Activated CD8-positive, alpha-beta memory T cell treated with anti-CD3 and anti-CD28 coated beads, Interleukin-2, amount 50 U/mL, for 24 hours (primary cell): ENCODE measurements around the gene CLCN4.

Experiments
- DNase-seq: peaks from one replicate; pipeline ENCODE4 v3.0.0-alpha.2; 2020; ENCODE audit errors: extremely low read depth

The CLCN4 gene

DNA sequence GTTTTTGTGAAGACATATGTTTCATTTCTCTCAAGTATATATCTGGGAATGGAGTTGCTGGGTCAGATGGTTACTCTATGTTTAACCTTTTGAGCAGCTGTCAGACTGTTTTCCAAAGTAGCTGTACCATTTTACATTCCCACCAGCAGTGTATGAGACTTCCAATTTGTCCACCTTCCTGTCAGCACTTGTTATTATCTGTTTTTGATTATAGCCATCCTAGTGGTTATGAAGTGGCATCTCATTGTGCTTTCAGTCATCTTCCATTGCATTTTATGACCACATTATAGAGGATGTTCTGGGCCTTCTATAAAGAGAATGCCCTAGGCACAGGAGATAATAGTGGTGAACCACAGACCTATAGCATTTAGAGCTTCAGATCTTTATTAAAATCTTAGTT lies 39.2 kb downstream of the CLCN4 start:
- DNase-seq: no peak

DNA sequence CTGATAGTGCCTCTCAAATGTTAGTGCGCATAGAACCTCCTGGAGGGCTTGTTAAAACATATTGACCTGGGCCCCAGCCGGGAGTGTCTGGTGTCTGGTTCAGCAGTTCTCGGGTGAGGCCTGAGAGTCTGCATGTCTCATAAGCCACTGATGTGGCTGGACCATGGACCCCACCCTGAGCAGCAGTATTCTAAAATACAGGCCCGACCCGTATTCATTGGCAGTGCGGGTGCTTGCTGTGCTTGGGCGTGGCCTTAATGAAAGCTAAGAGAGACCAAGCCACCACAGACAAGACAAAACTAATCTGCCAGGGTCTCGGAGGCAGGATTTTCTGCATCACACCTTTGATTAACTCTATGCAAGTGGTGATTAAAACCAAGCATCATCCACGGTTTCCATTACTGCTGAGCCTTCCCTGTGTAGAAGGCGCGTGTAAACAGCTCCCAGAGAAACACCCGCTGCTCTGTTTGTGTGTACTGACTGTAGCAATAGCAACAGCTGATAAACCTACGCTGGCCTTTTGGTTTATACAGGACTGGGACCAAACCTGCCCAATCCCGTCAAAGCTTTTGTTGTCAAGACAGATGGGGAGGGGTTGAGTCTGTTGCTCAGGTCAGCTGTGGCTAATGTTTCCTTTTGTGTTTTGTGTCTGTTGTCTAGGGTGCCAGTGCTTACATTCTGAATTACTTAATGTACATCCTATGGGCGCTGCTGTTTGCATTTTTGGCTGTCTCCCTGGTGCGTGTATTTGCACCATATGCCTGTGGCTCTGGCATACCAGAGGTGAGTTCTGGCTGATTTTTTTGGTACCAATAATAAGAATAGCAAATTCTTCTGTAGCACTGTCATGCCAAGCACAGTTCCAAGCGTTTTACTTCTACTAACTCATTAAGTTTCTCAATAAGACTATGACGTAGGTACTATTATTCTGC lies 40.8 kb downstream of the CLCN4 start:
- no peak for DNase-seq

DNA sequence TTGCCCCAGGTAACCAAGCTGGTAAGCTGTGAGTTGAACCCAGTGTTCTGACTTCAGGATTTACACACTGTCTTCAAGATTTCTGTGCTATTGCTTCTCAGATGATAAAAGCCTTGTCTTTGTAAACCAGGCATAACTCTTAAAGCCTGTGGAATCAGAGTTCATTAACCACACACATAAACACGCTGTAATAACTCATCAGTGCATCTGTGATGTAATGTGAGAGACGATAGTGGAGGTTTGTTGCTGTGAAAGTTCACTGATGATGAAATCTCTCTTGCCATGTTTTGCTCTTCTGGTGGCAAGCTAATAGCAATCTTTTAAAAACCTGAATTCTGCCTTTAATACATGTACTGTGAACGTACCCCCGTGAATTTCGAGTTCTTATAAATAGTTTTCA lies 41.5 kb downstream of the CLCN4 start:
- DNase-seq: no peak

GRCh38 chrX:10199212-10199611 lies 42.4 kb downstream of the CLCN4 start:
- DNase-seq: no peak

DNA sequence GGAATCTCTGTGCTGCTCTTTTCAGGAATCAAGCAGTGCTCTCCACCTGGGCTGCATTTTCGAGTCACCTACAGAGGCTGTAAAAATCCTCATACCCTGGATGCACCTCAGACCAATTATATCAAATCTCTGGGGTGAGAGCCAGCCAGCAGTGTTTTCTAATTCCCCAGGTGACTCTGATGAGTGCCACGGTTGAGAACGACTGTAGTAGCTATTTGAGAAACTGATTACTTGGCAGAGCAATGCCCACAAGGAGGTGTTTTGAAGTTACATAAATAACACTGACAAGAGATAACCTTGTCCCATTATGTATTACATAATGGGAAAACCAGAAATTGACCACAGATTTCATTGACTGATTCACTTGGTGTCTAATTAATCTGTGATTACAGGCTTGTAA lies 46.8 kb downstream of the CLCN4 start:
- DNase-seq: no peak

DNA sequence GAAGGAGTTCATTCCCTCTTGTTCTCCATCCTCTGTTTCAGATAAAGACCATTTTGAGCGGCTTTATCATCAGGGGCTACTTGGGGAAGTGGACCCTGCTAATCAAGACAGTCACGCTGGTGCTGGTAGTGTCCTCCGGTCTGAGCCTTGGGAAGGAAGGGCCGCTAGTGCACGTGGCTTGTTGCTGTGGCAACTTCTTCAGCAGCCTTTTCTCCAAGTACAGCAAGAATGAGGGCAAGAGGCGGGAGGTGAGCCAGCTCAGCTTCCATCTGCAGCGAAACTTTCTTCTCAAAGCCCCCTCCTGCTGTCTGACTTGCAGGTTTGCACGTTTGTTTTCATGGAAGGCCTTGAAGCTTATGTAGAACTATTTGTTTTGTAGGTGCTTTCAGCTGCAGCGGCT lies 49.5 kb downstream of the CLCN4 start:
- no peak for DNase-seq

DNA sequence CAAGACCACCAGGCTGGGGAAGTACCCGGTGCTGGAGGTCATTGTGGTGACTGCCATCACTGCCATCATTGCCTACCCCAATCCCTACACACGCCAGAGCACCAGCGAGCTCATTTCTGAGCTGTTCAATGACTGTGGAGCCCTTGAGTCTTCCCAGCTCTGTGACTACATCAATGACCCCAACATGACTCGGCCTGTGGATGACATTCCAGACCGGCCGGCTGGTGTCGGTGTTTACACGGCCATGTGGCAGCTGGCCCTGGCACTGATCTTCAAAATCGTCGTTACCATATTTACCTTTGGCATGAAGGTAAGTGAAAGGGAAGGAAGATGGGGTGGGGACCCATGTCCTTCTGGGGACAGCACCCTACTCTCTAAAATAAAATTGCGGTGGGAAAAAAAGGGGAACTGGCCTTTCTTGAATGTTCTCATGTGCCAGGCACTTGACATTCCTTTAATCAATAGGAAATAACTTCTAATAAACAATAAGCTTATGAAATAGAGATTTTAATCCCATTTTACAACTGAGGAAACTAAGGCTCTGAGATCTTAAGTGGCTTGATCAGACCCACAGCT lies 51.6 kb downstream of the CLCN4 start:
- DNase-seq: no peak

DNA sequence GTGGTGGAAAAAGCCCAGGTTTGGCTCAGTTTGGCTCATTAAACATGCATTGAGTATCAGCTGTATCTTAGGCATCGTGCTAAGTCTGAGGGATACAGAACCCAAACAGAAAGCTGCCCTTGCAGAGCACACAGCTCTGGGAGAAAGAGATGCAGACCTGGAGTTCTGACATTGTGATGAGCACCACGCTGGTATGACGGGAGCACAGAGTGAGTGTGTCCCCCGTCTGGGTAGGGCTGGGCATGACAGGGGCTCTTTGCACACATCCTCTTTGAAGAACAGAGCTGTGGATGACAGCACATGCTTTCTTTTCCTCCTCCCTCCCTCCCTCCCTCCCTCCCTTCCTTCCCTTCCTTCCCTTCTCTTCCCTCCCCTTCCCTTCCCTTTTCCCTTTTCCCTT lies 52.2 kb downstream of the CLCN4 start:
- DNase-seq: no peak

DNA sequence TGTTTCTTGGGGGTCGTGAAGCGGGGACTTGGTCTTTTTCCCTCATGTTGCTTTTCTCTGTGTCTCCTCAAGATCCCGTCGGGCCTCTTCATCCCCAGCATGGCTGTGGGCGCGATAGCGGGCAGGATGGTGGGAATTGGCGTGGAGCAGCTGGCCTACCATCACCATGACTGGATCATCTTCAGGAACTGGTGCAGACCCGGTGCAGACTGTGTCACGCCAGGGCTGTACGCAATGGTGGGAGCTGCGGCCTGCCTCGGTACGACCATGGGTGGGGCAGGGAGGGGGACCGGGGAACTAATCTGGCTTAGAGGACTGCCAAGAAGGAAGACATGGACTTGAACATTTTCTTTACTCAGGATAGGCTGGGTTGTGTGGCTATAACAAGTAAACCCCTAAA lies 55.6 kb downstream of the CLCN4 start:
- DNase-seq: no peak

DNA sequence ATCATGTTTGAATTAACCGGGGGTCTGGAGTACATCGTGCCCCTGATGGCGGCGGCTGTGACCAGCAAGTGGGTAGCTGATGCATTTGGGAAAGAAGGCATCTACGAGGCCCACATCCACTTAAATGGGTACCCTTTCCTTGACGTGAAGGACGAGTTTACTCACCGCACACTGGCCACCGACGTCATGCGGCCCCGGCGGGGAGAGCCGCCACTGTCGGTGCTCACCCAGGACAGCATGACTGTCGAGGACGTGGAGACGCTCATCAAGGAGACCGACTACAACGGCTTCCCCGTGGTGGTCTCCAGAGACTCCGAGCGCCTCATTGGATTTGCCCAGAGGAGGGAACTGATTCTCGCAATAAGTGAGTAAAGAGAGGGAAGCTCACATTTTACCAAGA lies 56.9 kb downstream of the CLCN4 start:
- DNase-seq: no peak

DNA sequence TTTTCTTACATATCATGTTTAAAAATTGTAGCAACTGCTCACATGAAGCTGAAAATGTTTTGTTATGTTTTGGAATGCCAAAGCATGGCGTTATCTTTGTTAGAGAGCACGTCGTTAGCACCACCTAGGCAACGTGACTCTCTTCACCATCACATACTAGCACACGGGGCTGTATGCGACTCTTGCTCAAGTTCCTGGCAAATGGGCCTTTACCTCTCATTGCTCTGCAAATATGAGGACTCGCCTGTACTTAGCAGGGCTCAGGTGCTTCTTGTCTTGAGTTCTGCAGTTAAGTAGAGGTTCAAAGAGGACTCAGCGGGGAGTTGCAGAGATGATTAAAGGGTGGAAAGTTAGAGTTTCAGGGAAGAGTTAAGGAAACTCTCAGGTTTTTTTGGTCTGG lies 59.4 kb downstream of the CLCN4 start:
- no peak for DNase-seq

- no peak for DNase-seq
Observed at GRCh38 chrX:10217198-10217597, 60.4 kb downstream of the CLCN4 start.

GRCh38 chrX:10221651-10222050 lies 64.9 kb downstream of the CLCN4 start:
- no peak for DNase-seq

DNA sequence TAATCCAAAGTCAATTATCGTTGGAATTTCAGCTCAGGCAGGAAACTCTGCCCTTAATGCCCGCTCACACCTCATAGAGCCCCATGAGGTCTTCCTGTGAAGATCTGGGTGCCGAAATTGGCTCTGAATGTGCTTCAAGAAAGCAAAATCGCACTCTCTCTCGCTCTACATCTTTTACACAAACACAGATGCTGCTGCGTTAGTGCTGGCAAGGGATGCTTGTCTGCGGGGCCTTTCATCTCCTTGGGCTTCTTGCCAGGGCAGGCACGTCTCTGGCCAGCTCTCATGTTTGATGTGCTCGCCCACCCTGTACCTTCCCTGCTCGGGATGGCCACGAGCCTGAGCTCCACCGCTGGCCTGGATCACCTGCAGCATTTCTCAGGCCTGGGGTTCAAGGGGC lies 66.5 kb downstream of the CLCN4 start:
- DNase-seq: no peak

- no peak for DNase-seq
Observed at GRCh38 chrX:10223781-10224180, 67.0 kb downstream of the CLCN4 start.

DNA sequence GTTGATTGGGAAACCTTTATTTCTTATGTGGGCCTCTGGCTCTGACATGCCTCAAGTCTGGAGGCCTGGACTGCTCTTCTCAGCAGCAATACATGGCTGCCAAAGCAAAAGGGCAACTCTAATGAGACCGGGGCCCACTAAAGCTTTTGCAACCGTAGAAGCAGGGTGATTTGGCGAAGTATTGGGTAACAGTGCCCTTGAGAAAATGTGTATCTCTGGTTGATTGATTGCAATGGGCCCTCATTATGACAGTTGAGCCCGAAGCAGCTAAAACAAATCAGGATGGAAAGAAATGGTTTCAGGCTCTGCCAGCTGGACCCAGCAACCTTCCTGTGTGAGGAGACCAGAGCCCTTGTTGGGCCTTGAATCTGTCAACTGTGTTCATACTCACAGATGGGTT lies 73.4 kb downstream of the CLCN4 start:
- no peak for DNase-seq

DNA sequence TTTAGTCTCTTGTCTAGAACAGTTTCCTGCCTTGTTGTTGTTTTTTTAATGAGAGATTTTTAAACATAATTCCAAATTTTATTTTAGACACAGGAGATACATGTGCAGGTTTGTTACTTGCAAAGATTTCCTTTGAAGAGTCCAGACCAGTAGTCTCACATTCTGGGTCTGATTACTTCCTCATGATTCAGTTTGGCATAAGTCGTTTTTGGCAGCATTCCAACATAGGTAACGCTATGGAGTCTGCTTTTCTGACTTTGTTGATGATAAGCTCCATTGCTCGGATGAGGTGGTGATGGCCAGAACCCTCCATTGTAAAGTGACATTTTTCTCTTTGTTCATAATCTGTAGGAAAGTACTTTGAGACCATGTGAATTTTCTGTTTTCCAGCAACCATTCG lies 74.7 kb downstream of the CLCN4 start:
- DNase-seq: no peak

DNA sequence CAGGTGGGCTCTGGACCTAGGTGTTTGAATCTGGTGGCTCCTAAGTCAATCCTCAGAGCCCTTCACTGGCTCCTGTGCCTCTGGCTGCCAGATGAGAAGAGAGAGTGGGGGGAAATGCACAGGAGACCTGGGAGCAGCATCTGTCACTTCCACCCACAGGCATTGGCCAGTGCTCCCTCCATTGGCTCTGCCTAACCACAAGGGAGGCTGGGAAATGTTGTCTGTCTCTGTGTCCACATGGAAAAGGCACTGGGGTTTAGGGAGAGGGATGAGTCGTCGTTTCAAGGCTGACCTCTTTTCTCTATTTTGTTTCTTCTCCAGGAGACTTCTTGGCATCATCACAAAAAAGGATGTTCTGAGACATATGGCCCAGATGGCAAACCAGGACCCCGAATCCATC lies 76.4 kb downstream of the CLCN4 start:
- DNase-seq: no peak

DNA sequence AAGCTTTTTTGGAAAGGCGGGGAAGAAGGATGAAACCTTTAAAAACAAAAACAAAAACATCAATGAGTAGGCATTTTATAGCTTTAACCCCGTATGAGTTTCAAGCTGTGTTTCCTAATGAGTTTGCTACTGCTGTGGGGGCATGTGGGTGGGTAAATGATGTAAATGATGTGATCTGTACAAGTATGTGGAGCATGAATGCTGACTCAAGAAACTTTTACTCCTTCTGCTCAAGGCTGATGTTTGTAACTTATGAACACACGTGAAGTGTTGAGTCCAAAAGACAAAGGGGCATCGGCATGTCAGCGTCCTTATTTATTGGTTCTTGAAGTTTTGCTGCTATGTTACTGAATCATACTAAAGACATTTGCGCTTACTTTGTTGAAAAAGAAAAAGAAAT lies 76.9 kb downstream of the CLCN4 start:
- no peak for DNase-seq

- no peak for DNase-seq
Observed at GRCh38 chrX:10235851-10236250, 79.1 kb downstream of the CLCN4 start.

GRCh38 chrX:10237241-10237640 lies 80.5 kb downstream of the CLCN4 start:
- DNase-seq: no peak

DNA sequence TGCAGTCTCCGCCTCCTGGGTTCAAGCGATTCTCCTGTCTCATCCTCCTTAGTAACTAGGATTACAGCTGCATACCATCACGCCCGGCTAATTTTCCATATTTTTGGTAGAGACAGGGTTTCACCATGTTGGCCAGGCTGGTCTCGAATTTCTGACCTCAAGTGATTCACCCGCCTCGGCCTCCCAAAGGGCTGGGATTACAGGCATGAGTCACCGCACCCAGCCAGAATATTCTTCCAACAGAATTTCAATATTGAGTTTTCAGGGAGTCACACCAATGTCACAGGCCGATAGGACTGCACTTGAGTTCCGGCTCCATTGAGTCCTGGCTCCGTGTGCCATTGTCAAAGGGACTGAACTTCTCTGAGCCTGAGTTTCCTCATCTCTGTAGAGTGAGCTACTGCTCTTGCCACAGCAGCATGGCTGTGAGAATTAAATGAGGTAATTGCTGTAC lies 82.9 kb downstream of the CLCN4 start:
- DNase-seq: no peak

GRCh38 chrX:10240918-10241317 lies 84.1 kb downstream of the CLCN4 start:
- no peak for DNase-seq

DNA sequence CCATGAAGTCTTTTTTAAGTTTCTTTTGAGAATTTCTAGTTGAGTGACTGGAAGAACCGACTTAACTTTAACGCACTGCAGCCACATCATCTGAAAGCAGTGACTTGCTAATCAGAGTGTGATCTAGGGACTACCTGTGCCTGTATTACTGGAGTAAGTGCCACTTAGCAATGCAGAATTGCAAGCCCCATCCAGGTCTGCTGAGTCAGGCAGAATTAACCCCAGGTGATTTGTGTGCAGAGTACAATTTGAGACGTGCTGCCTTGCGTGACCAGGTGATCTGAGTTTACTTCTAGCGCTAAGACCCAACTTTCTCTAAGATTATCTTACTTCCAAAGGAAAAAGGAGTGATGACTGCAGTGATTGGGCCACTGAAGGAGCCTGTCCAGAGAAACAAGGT lies 85.3 kb downstream of the CLCN4 start:
- DNase-seq: no peak
